HG02852 (cell line): Measurements from ENCODE around the gene TWIST1.

Experiments used
- ATAC-seq: cut with Tn5 transposase; IDR thresholded peaks from one replicate; pipeline ENCODE4 v1.9.1; 2021; ENCODE audit warnings: mild to moderate bottlenecking, moderate library complexity; ENCODE audit not compliant: unreplicated experiment

Gene TWIST1

GRCh38 chr7:19097165-19098055, 20.0 kb downstream of the TWIST1 start:
- no peak for ATAC-seq

- ATAC-seq, result no peak
Observed at GRCh38 chr7:19095353-19095860, 22.0 kb downstream of the TWIST1 start.

DNA sequence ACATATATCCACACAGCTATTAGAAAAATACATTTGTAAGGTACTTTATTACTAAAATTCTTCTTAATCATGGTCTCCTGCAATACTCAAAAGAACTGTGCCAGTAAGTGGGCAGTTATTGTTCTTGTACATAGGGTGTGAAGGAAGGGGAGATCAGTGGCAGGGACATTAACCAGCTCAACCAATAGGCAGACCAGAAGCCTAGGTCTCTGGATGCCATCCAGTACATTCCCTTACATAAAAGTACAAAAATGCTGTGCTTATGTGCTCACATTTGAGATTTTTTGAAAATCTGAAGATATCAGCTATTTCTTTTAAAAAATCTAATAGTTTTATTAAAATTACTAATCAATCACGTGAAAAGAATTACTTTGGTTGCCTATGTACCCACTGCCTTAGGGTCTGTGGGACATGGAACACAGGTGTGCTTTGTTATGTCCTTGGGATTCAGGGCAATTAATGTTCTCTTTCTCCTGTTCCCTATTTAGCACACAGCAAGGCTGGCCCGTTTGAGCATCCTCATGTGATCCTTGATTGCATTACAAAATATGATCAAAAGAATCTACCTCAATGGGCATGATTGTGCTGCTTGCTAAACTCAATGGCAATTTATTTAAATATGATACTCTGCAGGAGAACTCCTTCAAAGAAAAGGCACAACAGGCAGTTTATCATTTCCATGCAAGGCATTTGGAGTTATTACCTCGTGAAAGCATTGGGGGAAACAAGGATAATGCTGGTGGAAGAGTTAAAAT, 22.7 kb downstream of the TWIST1 start:
- ATAC-seq, result no peak

- ATAC-seq, result no peak
Observed at GRCh38 chr7:19094138-19094537, 23.3 kb downstream of the TWIST1 start.

DNA sequence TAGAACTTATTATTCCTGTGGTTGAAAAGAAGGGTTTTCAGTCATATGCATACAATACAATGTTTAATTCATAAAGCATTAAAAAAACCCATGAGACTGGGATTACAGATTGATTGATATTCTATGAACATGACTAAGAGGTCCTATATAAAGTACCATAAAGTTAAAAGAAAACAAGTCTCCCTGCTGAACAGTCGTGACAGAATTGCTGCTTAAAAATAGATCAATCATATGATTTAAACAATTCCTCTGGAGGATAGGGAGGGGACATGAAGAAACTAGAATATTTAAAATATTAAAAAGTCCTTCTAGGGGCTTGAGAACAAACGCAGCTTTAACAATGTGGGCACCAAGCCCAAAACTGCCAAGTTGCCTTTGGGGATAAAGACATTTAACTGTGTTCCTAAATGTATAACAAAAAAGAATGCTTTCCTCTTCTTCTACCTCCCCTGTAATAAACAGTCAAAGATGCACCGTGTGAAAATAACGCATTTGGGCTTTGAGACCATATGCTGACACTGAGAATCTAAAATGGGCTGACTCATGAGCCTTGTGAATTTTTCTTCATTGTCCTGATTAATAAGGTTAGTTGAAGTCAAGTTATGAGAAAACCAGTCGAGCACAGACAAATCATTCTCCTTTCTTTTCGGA, 25.8 kb downstream of the TWIST1 start:
- no peak for ATAC-seq

- no peak for ATAC-seq
Observed at GRCh38 chr7:19090526-19090925, 26.9 kb downstream of the TWIST1 start.

DNA sequence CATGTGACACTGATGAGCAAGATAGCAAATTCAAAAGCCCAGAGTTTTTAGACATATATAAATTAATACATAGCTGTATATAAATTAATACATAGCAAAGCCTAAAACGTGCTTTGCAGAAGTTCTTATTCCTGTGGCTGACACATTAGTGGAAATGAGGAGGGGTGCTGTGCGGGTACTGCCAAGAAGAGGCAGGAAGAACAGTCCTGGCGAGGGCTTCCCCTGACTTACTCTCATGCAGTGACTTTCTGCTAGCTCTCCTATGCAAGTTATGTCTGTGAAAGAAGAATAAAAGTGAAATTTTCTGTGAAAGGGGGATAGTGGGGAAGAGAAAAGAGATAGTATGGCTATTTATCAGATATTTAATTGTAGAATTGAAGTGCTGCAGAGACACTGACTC, 27.6 kb downstream of the TWIST1 start:
- ATAC-seq, result no peak

DNA sequence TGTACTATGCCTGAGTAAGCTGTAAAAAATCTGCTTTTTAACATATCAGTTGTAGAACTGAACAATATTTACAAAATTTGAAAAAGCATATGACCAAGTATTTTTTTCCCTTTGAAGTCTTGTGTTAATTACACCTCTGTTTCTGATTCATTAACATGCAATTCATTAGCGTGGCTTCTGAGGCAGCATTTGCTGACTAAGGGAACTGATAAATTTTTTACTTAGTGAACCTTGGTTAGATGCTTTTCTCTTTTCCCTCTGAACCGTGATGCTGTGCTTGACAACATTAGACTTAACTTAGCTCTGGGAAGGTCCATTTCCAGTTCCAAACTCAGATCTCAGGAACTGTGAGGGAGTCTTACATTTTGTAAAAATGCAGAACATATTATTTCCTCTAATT, 28.1 kb downstream of the TWIST1 start:
- ATAC-seq, result no peak

DNA sequence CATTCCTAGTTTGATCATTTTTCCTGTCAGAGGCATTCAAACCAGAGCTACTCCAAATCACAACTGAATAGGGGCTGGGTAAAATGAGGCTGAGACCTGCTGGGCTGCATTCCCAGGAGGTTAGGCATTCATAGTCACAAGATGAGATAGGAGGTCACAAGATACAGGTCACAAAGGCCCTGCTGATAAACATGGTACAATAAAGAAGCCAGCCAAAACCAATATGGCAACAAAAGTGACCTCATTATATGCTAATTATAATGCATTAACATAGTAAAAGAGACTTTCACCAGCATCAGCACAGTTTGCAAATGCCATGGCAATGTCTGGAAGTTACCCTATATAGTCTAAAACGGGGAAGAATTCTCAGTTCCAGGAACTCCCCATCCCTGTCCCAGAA, 37.3 kb downstream of the TWIST1 start:
- ATAC-seq, result no peak

DNA sequence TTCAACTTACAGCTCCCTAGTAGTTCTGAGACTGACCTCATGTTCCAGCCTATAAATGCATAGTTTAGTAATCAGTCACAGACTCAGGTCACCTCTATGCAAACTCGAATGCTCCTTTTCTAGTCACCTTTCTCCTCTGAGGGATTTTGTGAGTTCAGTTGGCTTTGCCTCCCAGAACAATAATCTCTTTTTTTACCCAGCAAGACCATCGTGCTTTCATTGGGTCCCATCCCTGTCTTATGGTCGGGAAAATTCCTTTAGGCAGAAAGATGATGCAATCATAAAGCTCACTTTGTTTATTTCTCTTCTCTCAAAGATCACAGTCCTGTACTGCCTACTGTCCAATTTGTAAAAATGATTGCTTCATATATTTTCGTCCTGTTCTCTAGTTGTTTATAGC, 38.4 kb downstream of the TWIST1 start:
- ATAC-seq, result no peak

GRCh38 chr7:19069842-19070241, 47.6 kb downstream of the TWIST1 start:
- no peak for ATAC-seq

GRCh38 chr7:19066170-19066569, 51.3 kb downstream of the TWIST1 start:
- ATAC-seq, result no peak
